ENCODE data around the gene TAF1A.

Gene TAF1A

GRCh38 chr1:222539951-222540597 lies 49.7 kb downstream of the TAF1A start:
- Histone ChIP-seq H3K36me3 (ENCODE audit: insufficient read depth) (no peaks in the 10 kb centered on the region), H3K4me3 (IDR thresholded peaks at IDR 0.05; ENCODE audit: insufficient read depth, low read depth, low read length) (no peak overlapping the region), H3K9ac (no peak overlapping the region), H3K4me2 (no peak overlapping the region), H2AFZ (ENCODE audit: low read depth) (no peak overlapping the region), H3K4me1 (ENCODE audit: low read depth, poor library complexity, severe bottlenecking) (no peaks in the 10 kb centered on the region), H3K79me2 (ENCODE audit: insufficient read depth, low read depth) (no peaks in the 10 kb centered on the region), H4K20me1 (ENCODE audit: insufficient read depth) (no peaks in the 10 kb centered on the region), H3K27ac (no peak overlapping the region), H3K27me3 (ENCODE audit: insufficient read depth, low read depth) (no peaks in the 10 kb centered on the region)
- TF ChIP-seq CTCF (conservative IDR thresholded peaks at IDR 0.05; ENCODE audit: low read depth, low read length), result no peak

- H3K79me2 ChIP-seq (ENCODE audit: insufficient read depth, low read depth), result no peaks in the 10 kb centered on the region
- no peak overlapping the region for H3K4me3 ChIP-seq (IDR thresholded peaks at IDR 0.05; ENCODE audit: insufficient read depth, low read depth, low read length)
- no peak overlapping the region for H2AFZ ChIP-seq (ENCODE audit: low read depth)
- H3K36me3 ChIP-seq (ENCODE audit: insufficient read depth), result no peaks in the 10 kb centered on the region
- no peak overlapping the region for H3K9ac ChIP-seq
- no peak overlapping the region for H3K4me2 ChIP-seq
- TF ChIP-seq CTCF (conservative IDR thresholded peaks at IDR 0.05; ENCODE audit: low read depth, low read length), result no peak
- H3K27ac ChIP-seq, result no peak overlapping the region
- no peaks in the 10 kb centered on the region for H3K4me1 ChIP-seq (ENCODE audit: low read depth, poor library complexity, severe bottlenecking)
- H3K27me3 ChIP-seq (ENCODE audit: insufficient read depth, low read depth), result no peaks in the 10 kb centered on the region
- H4K20me1 ChIP-seq (ENCODE audit: insufficient read depth), result no peaks in the 10 kb centered on the region
Measured at GRCh38 chr1:222535455-222535854, 54.3 kb downstream of the TAF1A start.

- no peak for TF ChIP-seq CTCF (conservative IDR thresholded peaks at IDR 0.05; ENCODE audit: low read depth, low read length)
- Histone ChIP-seq H4K20me1 (ENCODE audit: insufficient read depth) (no peaks in the 10 kb centered on the region), H2AFZ (ENCODE audit: low read depth) (no peak overlapping the region), H3K79me2 (ENCODE audit: insufficient read depth, low read depth) (no peaks in the 10 kb centered on the region), H3K36me3 (ENCODE audit: insufficient read depth) (no peaks in the 10 kb centered on the region), H3K4me2 (no peak overlapping the region), H3K27ac (no peak overlapping the region), H3K4me1 (ENCODE audit: low read depth, poor library complexity, severe bottlenecking) (no peaks in the 10 kb centered on the region), H3K27me3 (ENCODE audit: insufficient read depth, low read depth) (no peaks in the 10 kb centered on the region), H3K9ac (no peak overlapping the region), H3K4me3 (IDR thresholded peaks at IDR 0.05; ENCODE audit: insufficient read depth, low read depth, low read length) (no peak overlapping the region)
Measured at GRCh38 chr1:222530852-222531251, 58.9 kb downstream of the TAF1A start.

GRCh38 chr1:222529916-222530315 lies 59.8 kb downstream of the TAF1A start:
- Histone ChIP-seq H4K20me1 (ENCODE audit: insufficient read depth) (no peaks in the 10 kb centered on the region), H3K4me1 (ENCODE audit: low read depth, poor library complexity, severe bottlenecking) (no peaks in the 10 kb centered on the region), H3K27me3 (ENCODE audit: insufficient read depth, low read depth) (no peaks in the 10 kb centered on the region), H3K4me2 (no peak overlapping the region), H2AFZ (ENCODE audit: low read depth) (no peak overlapping the region), H3K36me3 (ENCODE audit: insufficient read depth) (no peaks in the 10 kb centered on the region), H3K79me2 (ENCODE audit: insufficient read depth, low read depth) (no peaks in the 10 kb centered on the region), H3K4me3 (IDR thresholded peaks at IDR 0.05; ENCODE audit: insufficient read depth, low read depth, low read length) (no peak overlapping the region), H3K27ac (no peak overlapping the region), H3K9ac (no peak overlapping the region)
- no peak for TF ChIP-seq CTCF (conservative IDR thresholded peaks at IDR 0.05; ENCODE audit: low read depth, low read length)

Measured in KMS-11 (cell line).